ENCODE measurements around the gene OPA1.

Gene OPA1

DNA sequence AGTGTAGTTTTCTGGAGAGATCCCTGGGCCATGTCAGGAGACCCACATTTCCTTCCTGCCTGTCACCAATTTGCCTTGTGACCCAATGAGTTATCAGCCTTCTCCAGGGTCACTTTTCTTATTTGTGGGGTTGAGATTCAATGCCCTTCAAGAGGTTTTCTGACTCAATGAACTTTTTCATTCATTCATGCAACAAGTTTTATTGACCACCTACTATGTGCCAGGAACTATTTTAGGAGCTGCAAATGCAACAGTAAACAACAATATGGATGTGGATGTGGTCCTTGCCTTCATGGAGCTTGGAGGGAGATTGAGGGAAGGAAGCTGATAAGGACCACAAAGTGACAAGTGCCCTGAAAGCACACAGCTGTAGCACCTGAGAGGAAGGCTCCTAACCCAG, 142.8 kb downstream of the OPA1 start:
- Histone ChIP-seq H3K9me3 (ENCODE audit: control insufficient read depth, insufficient read depth, low read length) (no peaks in the 10 kb centered on the region), H3K27ac (ENCODE audit: low read depth, low read length) (no peak overlapping the region), H3K4me2 (ENCODE audit: low read length) (no peak overlapping the region), H3K36me3 (ENCODE audit: control insufficient read depth, low read length) (no peaks in the 10 kb centered on the region), H3K9me2 (replicated peaks; ENCODE audit: control insufficient read depth, low read length) (no peaks in the 10 kb centered on the region), H3K4me1 (ENCODE audit: control insufficient read depth, low read length) (no peaks in the 10 kb centered on the region), H4K20me1 (ENCODE audit: control insufficient read depth, insufficient read depth, low read depth, low read length) (no peaks in the 10 kb centered on the region), H3K4me3 (ENCODE audit: low read length) (no peak overlapping the region), H3F3A (ENCODE audit: control insufficient read depth, insufficient read depth) (no peaks in the 10 kb centered on the region), H3K79me2 (ENCODE audit: control insufficient read depth, low read length) (no peaks in the 10 kb centered on the region), H3K27me3 (ENCODE audit: control insufficient read depth, low read length) (peaks cover 8% of the 10 kb centered on the region)
- no peak for TF ChIP-seq EZH2phosphoT487 (IDR thresholded peaks at IDR 0.05; ENCODE audit: borderline replicate concordance, low read length)
- TF ChIP-seq, protein P1, sequence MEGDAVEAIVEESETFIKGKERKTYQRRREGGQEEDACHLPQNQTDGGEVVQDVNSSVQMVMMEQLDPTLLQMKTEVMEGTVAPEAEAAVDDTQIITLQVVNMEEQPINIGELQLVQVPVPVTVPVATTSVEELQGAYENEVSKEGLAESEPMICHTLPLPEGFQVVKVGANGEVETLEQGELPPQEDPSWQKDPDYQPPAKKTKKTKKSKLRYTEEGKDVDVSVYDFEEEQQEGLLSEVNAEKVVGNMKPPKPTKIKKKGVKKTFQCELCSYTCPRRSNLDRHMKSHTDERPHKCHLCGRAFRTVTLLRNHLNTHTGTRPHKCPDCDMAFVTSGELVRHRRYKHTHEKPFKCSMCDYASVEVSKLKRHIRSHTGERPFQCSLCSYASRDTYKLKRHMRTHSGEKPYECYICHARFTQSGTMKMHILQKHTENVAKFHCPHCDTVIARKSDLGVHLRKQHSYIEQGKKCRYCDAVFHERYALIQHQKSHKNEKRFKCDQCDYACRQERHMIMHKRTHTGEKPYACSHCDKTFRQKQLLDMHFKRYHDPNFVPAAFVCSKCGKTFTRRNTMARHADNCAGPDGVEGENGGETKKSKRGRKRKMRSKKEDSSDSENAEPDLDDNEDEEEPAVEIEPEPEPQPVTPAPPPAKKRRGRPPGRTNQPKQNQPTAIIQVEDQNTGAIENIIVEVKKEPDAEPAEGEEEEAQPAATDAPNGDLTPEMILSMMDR (IDR thresholded peaks at IDR 0.05; ENCODE audit: low read depth, low read length, poor library complexity, severe bottlenecking): no peak

DNA sequence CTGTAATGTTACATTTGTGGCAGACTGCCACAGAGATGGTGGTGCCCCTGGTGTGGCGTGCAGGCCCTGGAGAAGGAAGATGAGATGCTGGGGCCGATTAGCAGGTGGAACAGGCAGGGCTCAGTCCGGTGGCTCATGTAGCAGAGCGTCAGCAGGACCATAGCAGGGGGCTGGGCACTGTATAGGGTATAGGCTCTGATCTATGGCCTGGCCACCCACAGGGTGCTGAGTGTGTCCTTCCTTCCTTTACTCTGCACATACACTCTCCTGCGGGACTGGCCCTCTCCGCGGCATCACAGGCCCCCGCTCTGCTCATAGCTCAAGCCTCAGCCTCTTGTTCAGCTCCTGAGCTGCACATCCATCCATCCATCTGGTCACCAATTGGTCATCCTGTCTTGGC, 143.6 kb downstream of the OPA1 start:
- Histone ChIP-seq H3K79me2 (ENCODE audit: control insufficient read depth, low read length) (no peaks in the 10 kb centered on the region), H3K4me3 (ENCODE audit: low read length) (no peak overlapping the region), H3K4me2 (ENCODE audit: low read length) (no peak overlapping the region), H4K20me1 (ENCODE audit: control insufficient read depth, insufficient read depth, low read depth, low read length) (no peaks in the 10 kb centered on the region), H3K36me3 (ENCODE audit: control insufficient read depth, low read length) (no peaks in the 10 kb centered on the region), H3K9me2 (replicated peaks; ENCODE audit: control insufficient read depth, low read length) (no peaks in the 10 kb centered on the region), H3K27me3 (ENCODE audit: control insufficient read depth, low read length) (peaks cover 8% of the 10 kb centered on the region), H3K4me1 (ENCODE audit: control insufficient read depth, low read length) (no peaks in the 10 kb centered on the region), H3K9me3 (ENCODE audit: control insufficient read depth, insufficient read depth, low read length) (no peaks in the 10 kb centered on the region), H3F3A (ENCODE audit: control insufficient read depth, insufficient read depth) (no peaks in the 10 kb centered on the region), H3K27ac (ENCODE audit: low read depth, low read length) (no peak overlapping the region)
- no peak for TF ChIP-seq EZH2phosphoT487 (IDR thresholded peaks at IDR 0.05; ENCODE audit: borderline replicate concordance, low read length)
- TF ChIP-seq, protein P1 (IDR thresholded peaks at IDR 0.05; ENCODE audit: low read depth, low read length, poor library complexity, severe bottlenecking): no peak

DNA sequence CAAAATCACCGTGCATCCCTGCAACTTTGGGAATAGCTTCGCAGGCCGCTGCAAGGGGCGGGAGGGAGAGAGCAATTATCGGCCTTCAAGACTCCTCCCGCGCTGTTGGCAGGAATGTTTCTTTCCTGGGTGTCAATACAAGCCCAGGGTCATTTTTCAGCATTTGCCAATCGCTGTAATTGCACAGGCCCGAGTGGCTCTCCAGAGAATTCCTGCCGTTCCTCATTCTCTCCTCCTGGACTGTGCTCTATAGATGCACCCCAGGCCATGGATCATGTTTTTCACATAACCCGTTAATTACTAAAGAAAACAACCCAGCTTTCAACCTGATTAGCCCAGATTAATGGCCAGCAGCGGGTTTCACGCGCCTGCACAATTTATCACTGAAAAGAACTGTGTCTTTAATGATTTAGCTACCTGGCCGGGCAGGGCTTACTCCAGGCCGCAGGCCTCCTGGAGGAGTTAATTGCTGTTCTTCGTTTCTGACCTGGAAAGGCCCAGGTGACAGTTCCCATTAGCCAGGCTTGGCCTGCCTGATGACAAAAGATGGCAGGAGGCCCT, 144.3 kb downstream of the OPA1 start:
- H4K20me1 ChIP-seq (ENCODE audit: control insufficient read depth, insufficient read depth, low read depth, low read length): no peaks in the 10 kb centered on the region
- H3K4me3 ChIP-seq (ENCODE audit: low read length): no peak overlapping the region
- no peaks in the 10 kb centered on the region for H3K4me1 ChIP-seq (ENCODE audit: control insufficient read depth, low read length)
- H3K79me2 ChIP-seq (ENCODE audit: control insufficient read depth, low read length): no peaks in the 10 kb centered on the region
- H3K9me3 ChIP-seq (ENCODE audit: control insufficient read depth, insufficient read depth, low read length): no peaks in the 10 kb centered on the region
- TF ChIP-seq, protein P1 (IDR thresholded peaks at IDR 0.05; ENCODE audit: low read depth, low read length, poor library complexity, severe bottlenecking): no peak
- TF ChIP-seq EZH2phosphoT487 (IDR thresholded peaks at IDR 0.05; ENCODE audit: borderline replicate concordance, low read length): no peak
- H3K27me3 ChIP-seq (ENCODE audit: control insufficient read depth, low read length): peaks cover 8% of the 10 kb centered on the region
- no peaks in the 10 kb centered on the region for H3K36me3 ChIP-seq (ENCODE audit: control insufficient read depth, low read length)
- no peak overlapping the region for H3K27ac ChIP-seq (ENCODE audit: low read depth, low read length)
- H3F3A ChIP-seq (ENCODE audit: control insufficient read depth, insufficient read depth): no peaks in the 10 kb centered on the region
- no peak overlapping the region for H3K4me2 ChIP-seq (ENCODE audit: low read length)
- no peaks in the 10 kb centered on the region for H3K9me2 ChIP-seq (replicated peaks; ENCODE audit: control insufficient read depth, low read length)

Data from DOHH2 (cell line).